Measurements from ENCODE around the gene HOXA10. TPM values are rescaled to one million over a fixed set of nuclear protein-coding genes. Genes with fewer than 3 reads are reported as not detected.

The HOXA10 gene
- total RNA-seq, 1 experiment from 2014 or later: not detected

DNA sequence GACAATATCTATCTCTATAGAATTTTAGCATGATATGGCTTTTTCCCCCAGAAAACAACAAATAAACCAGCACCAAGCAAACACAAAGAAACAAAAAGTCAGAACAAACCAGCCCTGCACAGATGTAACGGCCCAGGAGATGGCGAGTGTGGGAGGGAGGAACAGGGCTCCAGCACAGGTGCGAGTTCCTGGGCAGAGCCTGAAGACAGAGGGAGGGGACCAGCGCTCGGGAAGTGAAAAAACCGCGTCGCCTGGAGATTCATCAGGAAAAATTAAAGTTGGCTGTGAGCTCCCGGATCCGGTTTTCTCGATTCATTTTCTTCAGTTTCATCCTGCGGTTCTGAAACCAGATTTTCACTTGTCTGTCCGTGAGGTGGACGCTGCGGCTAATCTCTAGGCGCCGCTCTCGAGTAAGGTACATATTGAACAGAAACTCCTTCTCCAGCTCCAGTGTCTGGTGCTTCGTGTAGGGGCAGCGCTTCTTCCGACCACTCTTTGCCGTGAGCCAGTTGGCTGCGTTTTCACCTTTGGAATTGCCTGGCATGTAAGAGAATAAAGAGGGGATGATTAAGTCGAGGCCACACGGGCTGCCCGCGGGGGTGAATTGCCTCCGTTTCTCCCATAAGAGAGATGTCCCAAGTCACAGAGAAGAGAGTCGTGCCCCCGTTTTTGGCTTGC is 2.3 kb downstream of the HOXA10 start:
- Histone ChIP-seq H2BK20ac (ENCODE audit: low read depth, low read length, poor library complexity, severe bottlenecking) (no peak overlapping the region), H3K4me1 (ENCODE audit: insufficient read depth, low read length) (no peaks in the 10 kb centered on the region), H3K9ac (ENCODE audit: extremely low read depth, insufficient read length, low read length) (no peak overlapping the region), H3K4me2 (ENCODE audit: insufficient read depth, insufficient read length, low read length) (no peak overlapping the region), H3K79me1 (ENCODE audit: insufficient read depth, low read depth, low read length, poor library complexity, severe bottlenecking) (no peaks in the 10 kb centered on the region), H4K20me1 (ENCODE audit: control insufficient read depth, insufficient read depth, insufficient read length) (no peaks in the 10 kb centered on the region), H3K27me3 (ENCODE audit: insufficient read depth, low read length) (peaks cover 97% of the 10 kb centered on the region), H3K18ac (ENCODE audit: insufficient read length, low read depth, low read length) (no peak overlapping the region), H3K56ac (ENCODE audit: insufficient read length, low read depth, low read length) (no peak overlapping the region), H3K9me3 (ENCODE audit: control insufficient read depth, low read depth, low read length) (no peaks in the 10 kb centered on the region), H2AFZ (ENCODE audit: low read length) (no peak overlapping the region), H3T11ph (ENCODE audit: low read length) (no peak overlapping the region), H4K8ac (replicated peaks; ENCODE audit: insufficient read length, low read depth, low read length) (no peak overlapping the region), H3K23ac (ENCODE audit: insufficient read length, low read depth, low read length) (no peak overlapping the region), H2AK5ac (ENCODE audit: insufficient read length, low read length) (no peak overlapping the region), H2BK5ac (ENCODE audit: insufficient read length, low read length) (no peak overlapping the region), H3K14ac (ENCODE audit: insufficient read depth, low read length) (no peak overlapping the region), H4K91ac (ENCODE audit: insufficient read length, low read depth, low read length) (no peak overlapping the region), H4K5ac (ENCODE audit: insufficient read length, low read depth, low read length) (no peak overlapping the region), H3K4ac (ENCODE audit: low read depth, low read length) (no peak overlapping the region), H3K79me2 (ENCODE audit: insufficient read depth, low read length) (no peaks in the 10 kb centered on the region), H2BK15ac (ENCODE audit: low read depth, low read length) (no peak overlapping the region), H2BK120ac (ENCODE audit: low read depth, low read length, poor library complexity, severe bottlenecking) (no peak overlapping the region), H3K23me2 (ENCODE audit: insufficient read length, low read depth, low read length, poor library complexity, severe bottlenecking) (no peaks in the 10 kb centered on the region), H3K27ac (ENCODE audit: insufficient read length, low read depth, low read length) (no peak overlapping the region), H2BK12ac (ENCODE audit: insufficient read length, low read depth, low read length) (no peak overlapping the region)
- peak; percentile 56 for DNase-seq
- TF ChIP-seq, protein P1, sequence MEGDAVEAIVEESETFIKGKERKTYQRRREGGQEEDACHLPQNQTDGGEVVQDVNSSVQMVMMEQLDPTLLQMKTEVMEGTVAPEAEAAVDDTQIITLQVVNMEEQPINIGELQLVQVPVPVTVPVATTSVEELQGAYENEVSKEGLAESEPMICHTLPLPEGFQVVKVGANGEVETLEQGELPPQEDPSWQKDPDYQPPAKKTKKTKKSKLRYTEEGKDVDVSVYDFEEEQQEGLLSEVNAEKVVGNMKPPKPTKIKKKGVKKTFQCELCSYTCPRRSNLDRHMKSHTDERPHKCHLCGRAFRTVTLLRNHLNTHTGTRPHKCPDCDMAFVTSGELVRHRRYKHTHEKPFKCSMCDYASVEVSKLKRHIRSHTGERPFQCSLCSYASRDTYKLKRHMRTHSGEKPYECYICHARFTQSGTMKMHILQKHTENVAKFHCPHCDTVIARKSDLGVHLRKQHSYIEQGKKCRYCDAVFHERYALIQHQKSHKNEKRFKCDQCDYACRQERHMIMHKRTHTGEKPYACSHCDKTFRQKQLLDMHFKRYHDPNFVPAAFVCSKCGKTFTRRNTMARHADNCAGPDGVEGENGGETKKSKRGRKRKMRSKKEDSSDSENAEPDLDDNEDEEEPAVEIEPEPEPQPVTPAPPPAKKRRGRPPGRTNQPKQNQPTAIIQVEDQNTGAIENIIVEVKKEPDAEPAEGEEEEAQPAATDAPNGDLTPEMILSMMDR (conservative IDR thresholded peaks at IDR 0.05): no peak
- H3K27ac Mint-ChIP-seq: peak overlapping the region in 1 of 3 experiments; percentile 68; a peak in 1 of 7 replicates
- peaks cover 98% of the 10 kb centered on the region for H3K27me3 Mint-ChIP-seq (ENCODE audit: low read depth)
- no CpG with 5 or more reads among the region's 30 CpGs for WGBS (ENCODE audit: extremely low coverage, insufficient read length, low lambda C conversion rate)
- peaks cover 6 to 23% of the 10 kb centered on the region in 2 experiments for H3K9me3 Mint-ChIP-seq
- no peaks in the 10 kb centered on the region; a peak in 1 of 7 replicates for H3K36me3 Mint-ChIP-seq (ENCODE audit: insufficient read depth in 1 of 3, low read depth in 3 of 3)
- H3K4me3 Mint-ChIP-seq: peak overlapping the region in 1 of 2 experiments; percentile 21; a peak in 1 of 5 replicates
- H3K4me1 Mint-ChIP-seq: peaks cover 0 to 6% of the 10 kb centered on the region in 2 experiments; a peak in 2 of 4 replicates
